K562 (cell line): ENCODE measurements around the gene SLC12A1. TPM values are rescaled to one million over a fixed set of nuclear protein-coding genes. Genes with fewer than 3 reads are reported as not detected.

ENCODE experiments used
- HNRNPH1 ChIP-seq: fragments of 200-400 bp; formaldehyde crosslinking; optimal IDR thresholded peaks from 2 replicates; pipeline ENCODE3; 2017; ENCODE audit warnings: low read depth, mild to moderate bottlenecking, low read length, moderate library complexity
- HNRNPK ChIP-seq: fragments of 200-400 bp; formaldehyde crosslinking; IDR thresholded peaks from one replicate; pipeline ENCODE4 v1.6.1; 2018; ENCODE audit warnings: mild to moderate bottlenecking, low read depth, low read length; ENCODE audit not compliant: poor library complexity, severe bottlenecking
- MAFG ChIP-seq: fragments of 450-650 bp; conservative IDR thresholded peaks from 2 replicates; pipeline ENCODE4 v1.6.1; 2016; ENCODE audit warnings: missing genetic modification characterization, missing compliant biosample characterization
- MBD2 ChIP-seq: sonication (generic); IDR thresholded peaks from 2 replicates; pipeline ENCODE4 v1.6.1; 2016; ENCODE audit warnings: low read depth, borderline replicate concordance
- MTA2 ChIP-seq: fragments of 450-650 bp; IDR thresholded peaks from 2 replicates; pipeline ENCODE4 v1.6.1; 2016; ENCODE audit warnings: low read depth
- MYBL2 ChIP-seq, 2 experiments: fragments of 450-650 bp in 1 of 2; sonication (generic) in 1 of 2; formaldehyde crosslinking in 1 of 2; IDR thresholded peaks; 2 replicates each; pipeline versions ENCODE4 v1.6.1 to v1.8.1; 2017 to 2022; ENCODE audit warnings: borderline replicate concordance in 1 of 2, inconsistent platforms in 1 of 2, low read depth in 1 of 2, mild to moderate bottlenecking in 1 of 2, missing genetic modification reagents in 1 of 2, moderate library complexity in 1 of 2
- NELFE ChIP-seq: IDR thresholded peaks from 2 replicates; pipeline ENCODE4 v1.6.1; 2011; ENCODE audit warnings: mild to moderate bottlenecking; ENCODE audit not compliant: insufficient read depth, insufficient read length
- NR4A1 ChIP-seq, 2 experiments: fragments of 250-450 bp in 1 of 2; fragments of 450-650 bp in 1 of 2; sonication (Bioruptor Pico) in 1 of 2; IDR thresholded peaks; 2 replicates each; pipeline versions ENCODE4 v1.4.0 to v1.6.1; 2016 to 2020; ENCODE audit warnings: mild to moderate bottlenecking in 2 of 2, missing compliant biosample characterization in 1 of 2, missing genetic modification characterization in 1 of 2, moderate library complexity in 1 of 2
- PATZ1 ChIP-seq: fragments of 250-450 bp; sonication (Bioruptor Pico); IDR thresholded peaks from 2 replicates; pipeline ENCODE4 v1.5.0; 2020; ENCODE audit warnings: mild to moderate bottlenecking, borderline replicate concordance
- SNRNP70 ChIP-seq: fragments of 200-400 bp; formaldehyde crosslinking; optimal IDR thresholded peaks from 2 replicates; pipeline ENCODE3; 2017; ENCODE audit warnings: low read depth, low read length
- SP2 ChIP-seq: IDR thresholded peaks from 2 replicates; pipeline ENCODE4 v1.6.1; 2011; ENCODE audit warnings: mild to moderate bottlenecking, low read depth, low read length, moderate library complexity; ENCODE audit not compliant: poor library complexity, severe bottlenecking; ENCODE audit errors: extremely low read depth
- YY1 ChIP-seq, 3 experiments: IDR thresholded peaks; 2 replicates each; pipeline ENCODE4 v1.6.1; 2011; ENCODE audit warnings: low read length in 2 of 3, mild to moderate bottlenecking in 2 of 3, moderate library complexity in 2 of 3, borderline replicate concordance in 1 of 3, control low read depth in 1 of 3, low read depth in 1 of 3; ENCODE audit not compliant: insufficient read depth in 3 of 3, insufficient replicate concordance in 2 of 3, control insufficient read depth in 1 of 3, insufficient read length in 1 of 3; ENCODE audit errors: extremely low read depth in 1 of 3
- polyA plus RNA-seq, 8 experiments: library from polyadenylated mRNA; depleted of rRNA in 4 of 8; stranded (reverse) in 5 of 8; unstranded in 3 of 8; fragments of >200 nt; fragmentation: Nextera tagmentation in 2 of 8; fragmentation: Illumina TruSeq in 1 of 8; extraction: Ambion mirVana in 2 of 8; extraction: Trizol in 1 of 8; gene quantifications; 2 replicates each; pipeline versions ENCODE4 v1.2.1 to v1.2.3, GENCODE V29; 2011 to 2014; ENCODE audit warnings: inconsistent platforms in 1 of 8, missing spikeins in 1 of 8
- total RNA-seq, 7 experiments: library from RNA; depleted of rRNA in 6 of 7; stranded (reverse); fragments of >200 nt in 6 of 7; fragmentation: Illumina TruSeq in 2 of 7; extraction: Trizol in 2 of 7; gene quantifications; 2 replicates each; pipeline versions ENCODE4 v1.2.1 to v1.2.3, GENCODE V29; 2011 to 2021; ENCODE audit warnings: low replicate concordance in 1 of 7
- TF ChIP-seq, protein P1 (sequence below): fragments of 200-800 bp; sonication (Bioruptor generic); IDR thresholded peaks from 2 replicates; pipeline ENCODE4 v1.6.1; 2017; ENCODE audit warnings: missing genetic modification characterization, missing compliant biosample characterization
- TF ChIP-seq, protein P2 (sequence below), 2 experiments: fragments of 450-650 bp; IDR thresholded peaks; 2 replicates each; pipeline ENCODE4 v1.6.1; 2018; ENCODE audit warnings: mild to moderate bottlenecking in 2 of 2, low read depth in 1 of 2; ENCODE audit not compliant: partially characterized antibody in 2 of 2

SLC12A1 gene
- total and polyA plus RNA-seq, 9 of the 15 experiments (the other 6 are each of a cell fraction or from before 2014, with no cell fraction given), result not detected

DNA sequence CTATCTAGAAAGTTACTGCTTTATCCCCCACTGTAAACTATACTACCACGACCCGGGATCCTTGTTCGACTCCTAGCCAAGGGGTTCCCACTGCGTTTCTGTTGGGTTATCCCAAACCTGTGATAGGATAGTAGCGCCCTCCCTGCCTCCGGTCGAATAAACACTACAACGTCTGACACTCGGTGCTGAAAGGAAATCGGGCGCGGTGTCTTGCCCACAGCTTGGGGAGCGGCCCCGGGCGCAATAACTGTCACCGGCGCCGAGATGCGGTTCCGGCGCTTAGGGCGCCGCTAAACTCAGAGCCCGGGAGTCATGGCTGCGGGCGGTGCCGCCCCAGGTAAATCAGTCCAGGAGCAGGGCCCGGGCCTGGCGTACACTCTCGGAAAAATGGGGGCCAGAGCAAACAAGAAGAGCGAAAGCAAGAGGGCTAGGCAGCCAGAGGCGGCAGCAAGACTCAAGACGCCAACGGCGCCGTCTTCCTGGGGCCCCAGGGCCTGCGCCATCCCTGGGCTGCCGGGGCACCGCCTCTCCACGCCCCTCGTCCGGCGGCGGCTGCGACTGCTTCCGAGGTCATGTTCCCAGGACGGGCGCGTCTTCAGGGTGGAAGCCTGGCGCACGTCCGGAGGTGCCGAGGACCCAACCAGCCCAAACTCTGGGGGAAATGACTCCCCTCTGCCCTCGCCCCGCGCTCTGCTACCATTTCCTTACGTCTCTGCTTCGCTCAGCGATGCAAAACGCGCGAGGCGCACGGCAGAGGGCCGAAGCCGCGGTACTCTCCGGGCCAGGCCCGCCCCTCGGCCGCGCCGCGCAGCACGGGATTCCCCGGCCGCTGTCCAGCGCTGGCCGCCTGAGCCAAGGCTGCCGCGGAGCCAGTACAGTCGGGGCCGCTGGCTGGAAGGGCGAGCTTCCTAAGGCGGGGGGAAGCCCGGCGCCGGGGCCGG is 125.0 kb downstream of the SLC12A1 start, which contains the start of gene DUT (continued):
- no peak for TF ChIP-seq PATZ1 (CRISPR knock-in tag)
- peak in 1 of 3 experiments; percentile 76 for TF ChIP-seq YY1 (IDR thresholded peaks at IDR 0.05; ENCODE audit: borderline replicate concordance in 1 of 3, control insufficient read depth in 1 of 3, extremely low read depth in 1 of 3, insufficient read depth in 3 of 3, insufficient read length in 1 of 3, insufficient replicate concordance in 2 of 3, low read depth in 1 of 3, low read length in 2 of 3)
- TF ChIP-seq SP2, result no peak
- no peak for TF ChIP-seq HNRNPH1
- TF ChIP-seq, protein P1, sequence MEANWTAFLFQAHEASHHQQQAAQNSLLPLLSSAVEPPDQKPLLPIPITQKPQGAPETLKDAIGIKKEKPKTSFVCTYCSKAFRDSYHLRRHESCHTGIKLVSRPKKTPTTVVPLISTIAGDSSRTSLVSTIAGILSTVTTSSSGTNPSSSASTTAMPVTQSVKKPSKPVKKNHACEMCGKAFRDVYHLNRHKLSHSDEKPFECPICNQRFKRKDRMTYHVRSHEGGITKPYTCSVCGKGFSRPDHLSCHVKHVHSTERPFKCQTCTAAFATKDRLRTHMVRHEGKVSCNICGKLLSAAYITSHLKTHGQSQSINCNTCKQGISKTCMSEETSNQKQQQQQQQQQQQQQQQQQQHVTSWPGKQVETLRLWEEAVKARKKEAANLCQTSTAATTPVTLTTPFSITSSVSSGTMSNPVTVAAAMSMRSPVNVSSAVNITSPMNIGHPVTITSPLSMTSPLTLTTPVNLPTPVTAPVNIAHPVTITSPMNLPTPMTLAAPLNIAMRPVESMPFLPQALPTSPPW, result no peak
- no peak for TF ChIP-seq NR4A1 (CRISPR knock-in tag; IDR thresholded peaks at IDR 0.05)
- 0 out of 2 replicates have a peak, but pooled peaks have one; percentile 54 for TF ChIP-seq NR4A1 (tag; IDR thresholded peaks at IDR 0.05)
- 0 out of 2 replicates have a peak, but pooled peaks have one; percentile 10 for TF ChIP-seq MTA2
- TF ChIP-seq, protein P2, sequence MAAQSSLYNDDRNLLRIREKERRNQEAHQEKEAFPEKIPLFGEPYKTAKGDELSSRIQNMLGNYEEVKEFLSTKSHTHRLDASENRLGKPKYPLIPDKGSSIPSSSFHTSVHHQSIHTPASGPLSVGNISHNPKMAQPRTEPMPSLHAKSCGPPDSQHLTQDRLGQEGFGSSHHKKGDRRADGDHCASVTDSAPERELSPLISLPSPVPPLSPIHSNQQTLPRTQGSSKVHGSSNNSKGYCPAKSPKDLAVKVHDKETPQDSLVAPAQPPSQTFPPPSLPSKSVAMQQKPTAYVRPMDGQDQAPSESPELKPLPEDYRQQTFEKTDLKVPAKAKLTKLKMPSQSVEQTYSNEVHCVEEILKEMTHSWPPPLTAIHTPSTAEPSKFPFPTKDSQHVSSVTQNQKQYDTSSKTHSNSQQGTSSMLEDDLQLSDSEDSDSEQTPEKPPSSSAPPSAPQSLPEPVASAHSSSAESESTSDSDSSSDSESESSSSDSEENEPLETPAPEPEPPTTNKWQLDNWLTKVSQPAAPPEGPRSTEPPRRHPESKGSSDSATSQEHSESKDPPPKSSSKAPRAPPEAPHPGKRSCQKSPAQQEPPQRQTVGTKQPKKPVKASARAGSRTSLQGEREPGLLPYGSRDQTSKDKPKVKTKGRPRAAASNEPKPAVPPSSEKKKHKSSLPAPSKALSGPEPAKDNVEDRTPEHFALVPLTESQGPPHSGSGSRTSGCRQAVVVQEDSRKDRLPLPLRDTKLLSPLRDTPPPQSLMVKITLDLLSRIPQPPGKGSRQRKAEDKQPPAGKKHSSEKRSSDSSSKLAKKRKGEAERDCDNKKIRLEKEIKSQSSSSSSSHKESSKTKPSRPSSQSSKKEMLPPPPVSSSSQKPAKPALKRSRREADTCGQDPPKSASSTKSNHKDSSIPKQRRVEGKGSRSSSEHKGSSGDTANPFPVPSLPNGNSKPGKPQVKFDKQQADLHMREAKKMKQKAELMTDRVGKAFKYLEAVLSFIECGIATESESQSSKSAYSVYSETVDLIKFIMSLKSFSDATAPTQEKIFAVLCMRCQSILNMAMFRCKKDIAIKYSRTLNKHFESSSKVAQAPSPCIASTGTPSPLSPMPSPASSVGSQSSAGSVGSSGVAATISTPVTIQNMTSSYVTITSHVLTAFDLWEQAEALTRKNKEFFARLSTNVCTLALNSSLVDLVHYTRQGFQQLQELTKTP (IDR thresholded peaks at IDR 0.05; ENCODE audit: low read depth in 1 of 2, partially characterized antibody in 2 of 2), result no peak
- TF ChIP-seq NELFE, result no peak
- TF ChIP-seq HNRNPK, result no peak
- TF ChIP-seq MYBL2 (IDR thresholded peaks at IDR 0.05; ENCODE audit: low read depth), result no peak
- no peak for TF ChIP-seq MYBL2 (CRISPR knock-in tag; IDR thresholded peaks at IDR 0.05; ENCODE audit: borderline replicate concordance)
- 0 out of 2 replicates have a peak, but pooled peaks have one; percentile 32 for TF ChIP-seq MBD2
- no peak for TF ChIP-seq MAFG
- no peak for TF ChIP-seq SNRNP70
